H1 (cell line): Measurements from ENCODE around the gene XYLB. TPM values are rescaled to one million over a fixed set of nuclear protein-coding genes. Genes with fewer than 3 reads are reported as not detected.

Source experiments
- CBX8 ChIP-seq: fragments of 300-800, 300-1000 bp; sonication (generic); IDR thresholded peaks from 2 replicates; pipeline ENCODE4 v1.7.1; 2016; ENCODE audit warnings: low read depth, low read length, borderline replicate concordance
- CTBP2 ChIP-seq: IDR thresholded peaks from 2 replicates; pipeline ENCODE4 v1.7.0; 2011; ENCODE audit warnings: borderline replicate concordance, mild to moderate bottlenecking, moderate library complexity, mixed read lengths, low read length; ENCODE audit not compliant: insufficient read depth, insufficient read length
- POLR2A ChIP-seq, 2 experiments: IDR thresholded peaks; 1 replicate in 1 of 2; 2 replicates in 1 of 2; pipeline ENCODE4 v1.6.1; 2011; ENCODE audit warnings: low read depth in 2 of 2, low read length in 2 of 2, mild to moderate bottlenecking in 2 of 2; ENCODE audit errors: control extremely low read depth in 1 of 2
- POU5F1 ChIP-seq: IDR thresholded peaks from 2 replicates; pipeline ENCODE4 v1.6.1; 2011; ENCODE audit warnings: low read depth, mild to moderate bottlenecking, low read length, moderate library complexity
- RBBP5 ChIP-seq: IDR thresholded peaks from 2 replicates; pipeline ENCODE4 v1.7.1; 2012; ENCODE audit warnings: low read depth, mild to moderate bottlenecking, inconsistent platforms, low read length, moderate library complexity, borderline replicate concordance
- RFX5 ChIP-seq: IDR thresholded peaks from 2 replicates; pipeline ENCODE4 v1.6.1; 2011; ENCODE audit warnings: low read depth, low read length, improper control_type of control experiment, borderline replicate concordance
- TCF12 ChIP-seq: IDR thresholded peaks from 2 replicates; pipeline ENCODE4 v1.6.1; 2011; ENCODE audit warnings: low read depth, mild to moderate bottlenecking, low read length
- polyA plus RNA-seq, 7 experiments: library from polyadenylated mRNA; depleted of rRNA in 3 of 7; stranded (reverse) in 5 of 7; unstranded in 2 of 7; fragments of >200 nt in 5 of 7; fragments of 200-250 nt in 2 of 7; gene quantifications; 1 replicate in 5 of 7; 2 replicates in 1 of 7; 4 replicates in 1 of 7; pipeline versions ENCODE4 v1.2.1 to v1.2.3, GENCODE V29; 2011 to 2013; ENCODE audit warnings: missing spikeins in 2 of 7, mixed read lengths in 2 of 7
- total RNA-seq: library from RNA; stranded (reverse); fragmentation: NEBNext Ultra II Directional; extraction: Animal tissue kit (Norgen Biotek cat#: 25700); gene quantifications from 2 replicates; pipeline ENCODE4 v1.2.1, GENCODE V29; 2021
- TF ChIP-seq, protein P1 (sequence below): fragments of 300-600 bp; sonication (generic); IDR thresholded peaks from 2 replicates; pipeline ENCODE4 v1.7.1; 2012; ENCODE audit warnings: low read length, moderate library complexity, mild to moderate bottlenecking, inconsistent platforms; ENCODE audit not compliant: insufficient replicate concordance
- TF ChIP-seq, protein P2 (sequence below): IDR thresholded peaks from 2 replicates; pipeline ENCODE4 v1.6.1; 2011; ENCODE audit warnings: low read depth, mild to moderate bottlenecking, low read length; ENCODE audit not compliant: insufficient read depth

Gene XYLB
- total and polyA plus RNA-seq, 2 of the 8 experiments (the other 6 are each of a cell fraction or from before 2014, with no cell fraction given) = 1.7 to 5.5 TPM

- TF ChIP-seq, protein P1, sequence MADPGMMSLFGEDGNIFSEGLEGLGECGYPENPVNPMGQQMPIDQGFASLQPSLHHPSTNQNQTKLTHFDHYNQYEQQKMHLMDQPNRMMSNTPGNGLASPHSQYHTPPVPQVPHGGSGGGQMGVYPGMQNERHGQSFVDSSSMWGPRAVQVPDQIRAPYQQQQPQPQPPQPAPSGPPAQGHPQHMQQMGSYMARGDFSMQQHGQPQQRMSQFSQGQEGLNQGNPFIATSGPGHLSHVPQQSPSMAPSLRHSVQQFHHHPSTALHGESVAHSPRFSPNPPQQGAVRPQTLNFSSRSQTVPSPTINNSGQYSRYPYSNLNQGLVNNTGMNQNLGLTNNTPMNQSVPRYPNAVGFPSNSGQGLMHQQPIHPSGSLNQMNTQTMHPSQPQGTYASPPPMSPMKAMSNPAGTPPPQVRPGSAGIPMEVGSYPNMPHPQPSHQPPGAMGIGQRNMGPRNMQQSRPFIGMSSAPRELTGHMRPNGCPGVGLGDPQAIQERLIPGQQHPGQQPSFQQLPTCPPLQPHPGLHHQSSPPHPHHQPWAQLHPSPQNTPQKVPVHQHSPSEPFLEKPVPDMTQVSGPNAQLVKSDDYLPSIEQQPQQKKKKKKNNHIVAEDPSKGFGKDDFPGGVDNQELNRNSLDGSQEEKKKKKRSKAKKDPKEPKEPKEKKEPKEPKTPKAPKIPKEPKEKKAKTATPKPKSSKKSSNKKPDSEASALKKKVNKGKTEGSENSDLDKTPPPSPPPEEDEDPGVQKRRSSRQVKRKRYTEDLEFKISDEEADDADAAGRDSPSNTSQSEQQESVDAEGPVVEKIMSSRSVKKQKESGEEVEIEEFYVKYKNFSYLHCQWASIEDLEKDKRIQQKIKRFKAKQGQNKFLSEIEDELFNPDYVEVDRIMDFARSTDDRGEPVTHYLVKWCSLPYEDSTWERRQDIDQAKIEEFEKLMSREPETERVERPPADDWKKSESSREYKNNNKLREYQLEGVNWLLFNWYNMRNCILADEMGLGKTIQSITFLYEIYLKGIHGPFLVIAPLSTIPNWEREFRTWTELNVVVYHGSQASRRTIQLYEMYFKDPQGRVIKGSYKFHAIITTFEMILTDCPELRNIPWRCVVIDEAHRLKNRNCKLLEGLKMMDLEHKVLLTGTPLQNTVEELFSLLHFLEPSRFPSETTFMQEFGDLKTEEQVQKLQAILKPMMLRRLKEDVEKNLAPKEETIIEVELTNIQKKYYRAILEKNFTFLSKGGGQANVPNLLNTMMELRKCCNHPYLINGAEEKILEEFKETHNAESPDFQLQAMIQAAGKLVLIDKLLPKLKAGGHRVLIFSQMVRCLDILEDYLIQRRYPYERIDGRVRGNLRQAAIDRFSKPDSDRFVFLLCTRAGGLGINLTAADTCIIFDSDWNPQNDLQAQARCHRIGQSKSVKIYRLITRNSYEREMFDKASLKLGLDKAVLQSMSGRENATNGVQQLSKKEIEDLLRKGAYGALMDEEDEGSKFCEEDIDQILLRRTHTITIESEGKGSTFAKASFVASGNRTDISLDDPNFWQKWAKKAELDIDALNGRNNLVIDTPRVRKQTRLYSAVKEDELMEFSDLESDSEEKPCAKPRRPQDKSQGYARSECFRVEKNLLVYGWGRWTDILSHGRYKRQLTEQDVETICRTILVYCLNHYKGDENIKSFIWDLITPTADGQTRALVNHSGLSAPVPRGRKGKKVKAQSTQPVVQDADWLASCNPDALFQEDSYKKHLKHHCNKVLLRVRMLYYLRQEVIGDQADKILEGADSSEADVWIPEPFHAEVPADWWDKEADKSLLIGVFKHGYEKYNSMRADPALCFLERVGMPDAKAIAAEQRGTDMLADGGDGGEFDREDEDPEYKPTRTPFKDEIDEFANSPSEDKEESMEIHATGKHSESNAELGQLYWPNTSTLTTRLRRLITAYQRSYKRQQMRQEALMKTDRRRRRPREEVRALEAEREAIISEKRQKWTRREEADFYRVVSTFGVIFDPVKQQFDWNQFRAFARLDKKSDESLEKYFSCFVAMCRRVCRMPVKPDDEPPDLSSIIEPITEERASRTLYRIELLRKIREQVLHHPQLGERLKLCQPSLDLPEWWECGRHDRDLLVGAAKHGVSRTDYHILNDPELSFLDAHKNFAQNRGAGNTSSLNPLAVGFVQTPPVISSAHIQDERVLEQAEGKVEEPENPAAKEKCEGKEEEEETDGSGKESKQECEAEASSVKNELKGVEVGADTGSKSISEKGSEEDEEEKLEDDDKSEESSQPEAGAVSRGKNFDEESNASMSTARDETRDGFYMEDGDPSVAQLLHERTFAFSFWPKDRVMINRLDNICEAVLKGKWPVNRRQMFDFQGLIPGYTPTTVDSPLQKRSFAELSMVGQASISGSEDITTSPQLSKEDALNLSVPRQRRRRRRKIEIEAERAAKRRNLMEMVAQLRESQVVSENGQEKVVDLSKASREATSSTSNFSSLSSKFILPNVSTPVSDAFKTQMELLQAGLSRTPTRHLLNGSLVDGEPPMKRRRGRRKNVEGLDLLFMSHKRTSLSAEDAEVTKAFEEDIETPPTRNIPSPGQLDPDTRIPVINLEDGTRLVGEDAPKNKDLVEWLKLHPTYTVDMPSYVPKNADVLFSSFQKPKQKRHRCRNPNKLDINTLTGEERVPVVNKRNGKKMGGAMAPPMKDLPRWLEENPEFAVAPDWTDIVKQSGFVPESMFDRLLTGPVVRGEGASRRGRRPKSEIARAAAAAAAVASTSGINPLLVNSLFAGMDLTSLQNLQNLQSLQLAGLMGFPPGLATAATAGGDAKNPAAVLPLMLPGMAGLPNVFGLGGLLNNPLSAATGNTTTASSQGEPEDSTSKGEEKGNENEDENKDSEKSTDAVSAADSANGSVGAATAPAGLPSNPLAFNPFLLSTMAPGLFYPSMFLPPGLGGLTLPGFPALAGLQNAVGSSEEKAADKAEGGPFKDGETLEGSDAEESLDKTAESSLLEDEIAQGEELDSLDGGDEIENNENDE = no peak
- TF ChIP-seq POLR2A (IDR thresholded peaks at IDR 0.05; ENCODE audit: control extremely low read depth in 1 of 2, low read depth in 2 of 2, low read length in 2 of 2) = no peak
- no peak for TF ChIP-seq CBX8
- TF ChIP-seq, protein P2, sequence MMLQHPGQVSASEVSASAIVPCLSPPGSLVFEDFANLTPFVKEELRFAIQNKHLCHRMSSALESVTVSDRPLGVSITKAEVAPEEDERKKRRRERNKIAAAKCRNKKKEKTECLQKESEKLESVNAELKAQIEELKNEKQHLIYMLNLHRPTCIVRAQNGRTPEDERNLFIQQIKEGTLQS = no peak
- TF ChIP-seq RFX5 = no peak
- TF ChIP-seq TCF12 = no peak
- no peak for TF ChIP-seq CTBP2
- TF ChIP-seq RBBP5 = no peak
- no peak for TF ChIP-seq POU5F1
Measured at GRCh38 chr3:38318766-38319671, 27.6 kb upstream of the XYLB start (continued).
